GM18508 (cell line): ENCODE results near the gene TUT4.

Experiments
- ATAC-seq: cut with Tn5 transposase; IDR thresholded peaks from one replicate; pipeline ENCODE4 v1.9.1; 2021; ENCODE audit warnings: moderate number of reproducible peaks; ENCODE audit not compliant: insufficient read depth, unreplicated experiment

The TUT4 gene

DNA sequence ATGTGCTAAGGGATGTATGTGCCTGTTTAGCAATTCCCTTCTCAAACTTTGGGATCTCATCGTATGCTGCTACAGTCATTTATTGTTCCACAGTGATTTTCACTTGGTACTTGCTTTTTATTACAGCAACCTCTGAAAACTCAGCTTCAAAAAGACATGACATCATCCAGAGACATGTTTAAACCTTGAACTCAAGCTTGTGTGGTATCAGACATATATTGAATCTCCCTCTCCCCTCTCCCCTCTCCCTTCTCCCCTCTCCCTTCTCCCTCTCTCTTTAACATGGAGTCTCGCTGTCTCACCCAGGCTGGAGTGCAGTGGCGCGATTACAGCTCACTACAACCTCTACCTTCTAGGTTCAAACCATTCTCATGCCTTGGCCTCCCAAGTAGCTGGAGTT, 19.5 kb upstream of the TUT4 start:
- no peak for ATAC-seq

DNA sequence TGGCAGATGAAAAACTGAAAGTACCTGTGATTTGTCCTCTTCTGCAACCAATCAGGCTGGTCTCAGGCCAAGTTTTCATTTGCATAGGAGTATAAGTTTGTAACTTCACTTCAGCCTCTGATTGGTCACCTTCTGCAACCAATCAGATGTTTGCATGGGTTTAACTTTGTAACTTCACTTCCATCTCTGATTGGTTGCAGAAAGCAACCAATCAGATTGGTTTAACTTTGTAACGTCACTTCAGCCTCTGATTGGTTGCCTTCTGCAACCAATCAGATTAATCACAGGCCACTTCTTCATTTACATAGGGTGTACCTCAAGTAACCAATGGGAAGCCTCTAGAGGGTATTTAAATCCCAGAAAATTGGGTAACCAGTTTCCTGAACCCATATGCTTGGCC, 18.9 kb upstream of the TUT4 start:
- no peak for ATAC-seq

DNA sequence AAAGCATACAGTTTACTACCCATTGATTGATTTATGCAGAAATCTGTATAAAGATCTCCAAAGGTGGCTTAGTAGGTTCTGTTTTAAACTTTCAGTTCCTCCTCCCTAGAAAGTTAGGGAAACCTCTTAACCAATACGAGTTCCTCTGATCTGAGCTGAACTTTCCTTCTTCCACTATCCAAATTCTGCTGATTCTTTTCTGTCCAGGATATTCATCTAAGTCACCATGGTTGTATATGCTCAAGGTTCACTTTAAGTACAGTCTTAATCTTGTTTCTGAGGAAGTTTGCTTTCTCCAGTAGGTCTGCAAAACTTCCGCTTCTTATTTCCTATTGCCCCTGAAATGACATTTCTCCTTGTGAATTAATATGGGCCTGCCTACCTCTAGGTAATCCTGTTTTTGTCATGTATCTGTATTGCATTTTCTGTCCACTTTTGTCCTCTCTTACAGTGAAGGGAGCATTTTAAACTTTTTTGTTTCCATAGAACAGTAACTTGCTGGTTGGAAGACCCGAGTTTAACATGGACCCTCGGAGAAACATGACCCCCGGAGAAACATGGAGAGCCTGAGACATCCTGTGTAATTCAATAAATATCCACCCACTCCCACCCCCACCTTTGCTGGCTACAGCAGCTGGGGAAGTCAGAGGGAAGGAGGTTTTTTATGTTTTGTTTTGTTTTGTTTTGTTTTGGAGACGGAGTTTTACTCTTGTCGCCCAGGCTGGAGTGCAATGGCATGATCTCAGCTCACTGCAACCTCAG, 16.7 kb upstream of the TUT4 start:
- ATAC-seq = no peak

DNA sequence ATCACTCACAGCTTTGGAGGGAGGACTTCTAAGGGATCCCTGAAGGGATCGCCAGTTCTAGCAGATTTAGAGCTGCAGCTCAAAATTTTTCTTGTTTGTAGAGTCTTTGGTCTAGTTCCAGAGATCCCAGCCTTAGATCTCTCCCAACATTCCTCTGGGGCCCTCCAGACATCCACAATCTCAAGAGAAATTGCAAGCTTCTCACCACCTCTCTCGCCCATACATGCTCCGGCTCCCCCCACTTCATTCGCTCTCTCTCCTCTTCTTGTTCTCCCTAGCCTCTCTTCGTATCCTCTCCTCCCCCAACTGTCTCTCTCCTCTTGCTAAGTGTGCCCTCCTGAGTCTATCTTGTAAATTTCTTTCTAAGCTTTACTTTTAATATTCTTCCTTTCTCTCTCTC, 15.1 kb upstream of the TUT4 start:
- ATAC-seq = no peak

DNA sequence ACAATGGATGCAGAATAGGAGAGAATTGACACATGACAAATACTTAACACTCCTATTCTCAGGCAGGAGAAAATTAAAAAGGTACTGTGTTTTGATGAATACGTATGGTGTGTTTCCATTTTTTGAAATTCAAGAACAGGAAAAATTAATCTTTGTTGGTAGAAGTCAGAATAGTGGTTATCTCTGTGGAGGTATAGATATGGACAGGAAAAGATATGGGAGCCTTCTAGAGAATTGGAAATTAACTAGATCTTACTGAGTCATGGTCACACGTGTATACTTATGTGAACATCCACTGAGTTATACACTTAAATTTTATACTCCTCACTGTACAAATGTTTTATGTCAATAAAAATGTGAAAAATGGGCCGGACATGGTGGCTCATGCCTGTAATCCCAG, 9.9 kb upstream of the TUT4 start:
- ATAC-seq = no peak

DNA sequence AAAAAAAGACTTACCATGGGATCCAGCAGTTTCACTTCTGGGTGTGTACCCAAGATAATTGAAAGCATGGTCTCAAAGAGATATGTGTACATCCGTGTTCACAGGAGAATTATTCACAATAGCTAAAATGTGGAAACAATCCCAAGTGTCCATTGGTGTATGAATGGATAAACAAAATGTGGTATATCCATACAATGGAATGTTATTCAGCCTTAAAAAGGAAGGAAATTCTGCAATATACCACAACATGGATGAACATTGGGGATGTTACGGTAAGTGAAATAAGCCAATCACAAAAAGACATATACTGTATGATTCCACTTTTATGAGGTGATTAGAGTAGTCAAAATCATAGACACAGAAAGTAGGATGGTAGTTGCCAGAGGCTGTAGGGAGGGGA, 7.0 kb upstream of the TUT4 start:
- ATAC-seq = no peak

DNA sequence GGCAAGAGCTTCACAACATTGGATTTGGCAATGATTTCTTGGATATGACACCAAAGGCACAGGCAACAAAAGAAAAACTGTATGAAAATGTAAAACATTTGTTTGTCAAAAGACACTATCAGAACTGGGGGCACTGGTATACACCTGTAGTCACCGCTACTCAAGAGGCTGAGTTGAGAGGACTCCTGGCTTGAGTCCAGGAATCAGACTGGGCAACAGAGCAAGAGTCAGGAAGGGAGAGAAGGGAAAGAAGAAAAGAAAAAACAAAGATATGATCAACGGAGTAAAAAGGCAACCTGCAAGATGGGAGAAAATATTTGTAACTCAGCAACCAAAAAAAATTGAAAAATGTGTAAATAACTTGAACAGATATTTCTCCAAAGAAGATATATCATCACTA, 6.0 kb upstream of the TUT4 start:
- ATAC-seq = no peak

DNA sequence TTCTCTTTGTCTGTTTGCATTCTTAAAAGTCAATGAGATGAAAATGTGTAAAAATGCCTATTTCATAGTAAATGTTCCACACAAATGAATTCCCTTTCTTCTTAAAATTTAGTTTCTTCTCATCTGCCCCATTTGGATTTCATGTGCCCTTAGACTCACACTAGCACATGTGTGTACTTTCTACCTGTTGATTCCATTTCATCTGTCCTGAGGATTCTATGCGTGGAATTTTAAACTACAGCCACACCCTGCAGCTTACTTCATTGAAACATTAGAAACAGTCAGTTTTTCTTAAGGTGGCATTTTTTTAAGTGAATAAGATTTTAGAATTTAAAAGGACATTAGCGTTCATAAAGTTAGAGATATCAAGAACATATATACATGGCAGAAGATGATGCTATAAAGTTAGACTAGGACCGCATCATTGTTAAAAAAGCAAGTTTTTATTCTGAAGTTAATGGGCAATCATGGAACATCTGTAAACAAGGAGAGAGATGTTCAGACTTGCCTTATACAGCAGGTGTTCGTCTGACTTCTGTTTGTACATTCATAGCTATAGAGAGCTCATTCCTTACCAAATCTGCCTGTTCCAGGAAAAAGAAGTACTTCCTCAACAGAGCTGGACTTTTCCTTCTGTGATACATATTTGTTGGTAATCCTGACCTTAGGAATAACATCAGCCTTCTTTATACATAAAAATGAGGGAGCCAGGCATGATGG, 3.9 kb upstream of the TUT4 start:
- ATAC-seq = no peak

DNA sequence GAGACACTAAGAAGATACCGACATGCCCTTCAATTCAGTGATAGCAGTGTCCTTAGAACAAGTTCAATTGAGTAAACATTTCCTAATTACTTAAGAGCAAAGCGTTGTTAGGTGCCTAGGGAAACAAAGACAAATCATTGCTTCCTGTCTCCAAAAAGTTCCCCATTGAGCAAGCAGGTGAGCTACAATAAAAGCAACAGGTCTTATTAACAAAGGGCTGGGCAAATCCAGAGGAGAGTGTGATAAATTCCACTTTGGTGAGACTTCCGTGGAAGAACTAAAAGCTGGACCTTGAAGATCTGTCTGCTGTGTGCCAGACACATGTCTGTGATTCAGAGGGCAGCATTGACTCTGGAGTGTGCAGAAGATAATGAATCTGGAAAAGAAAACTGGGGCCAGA, 1.9 kb upstream of the TUT4 start:
- ATAC-seq = no peak

DNA sequence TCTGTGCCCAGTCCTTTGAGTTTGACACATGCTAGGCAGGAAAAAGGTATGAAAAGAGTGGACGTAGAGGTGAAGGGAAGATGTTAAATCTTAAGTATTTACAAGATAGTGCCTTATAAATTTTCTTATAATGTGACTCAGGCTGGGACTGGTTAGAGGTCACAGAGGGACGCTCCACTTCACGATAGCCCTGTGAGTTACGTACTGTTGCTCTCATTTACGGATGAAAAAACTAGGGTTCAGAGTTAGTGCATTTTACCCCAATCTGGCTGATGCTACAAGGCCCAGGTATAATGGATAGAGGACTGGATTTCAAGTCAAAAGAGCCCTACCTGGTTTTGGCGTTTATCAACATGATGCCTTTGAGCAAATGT, 1.4 kb upstream of the TUT4 start:
- ATAC-seq = no peak

DNA sequence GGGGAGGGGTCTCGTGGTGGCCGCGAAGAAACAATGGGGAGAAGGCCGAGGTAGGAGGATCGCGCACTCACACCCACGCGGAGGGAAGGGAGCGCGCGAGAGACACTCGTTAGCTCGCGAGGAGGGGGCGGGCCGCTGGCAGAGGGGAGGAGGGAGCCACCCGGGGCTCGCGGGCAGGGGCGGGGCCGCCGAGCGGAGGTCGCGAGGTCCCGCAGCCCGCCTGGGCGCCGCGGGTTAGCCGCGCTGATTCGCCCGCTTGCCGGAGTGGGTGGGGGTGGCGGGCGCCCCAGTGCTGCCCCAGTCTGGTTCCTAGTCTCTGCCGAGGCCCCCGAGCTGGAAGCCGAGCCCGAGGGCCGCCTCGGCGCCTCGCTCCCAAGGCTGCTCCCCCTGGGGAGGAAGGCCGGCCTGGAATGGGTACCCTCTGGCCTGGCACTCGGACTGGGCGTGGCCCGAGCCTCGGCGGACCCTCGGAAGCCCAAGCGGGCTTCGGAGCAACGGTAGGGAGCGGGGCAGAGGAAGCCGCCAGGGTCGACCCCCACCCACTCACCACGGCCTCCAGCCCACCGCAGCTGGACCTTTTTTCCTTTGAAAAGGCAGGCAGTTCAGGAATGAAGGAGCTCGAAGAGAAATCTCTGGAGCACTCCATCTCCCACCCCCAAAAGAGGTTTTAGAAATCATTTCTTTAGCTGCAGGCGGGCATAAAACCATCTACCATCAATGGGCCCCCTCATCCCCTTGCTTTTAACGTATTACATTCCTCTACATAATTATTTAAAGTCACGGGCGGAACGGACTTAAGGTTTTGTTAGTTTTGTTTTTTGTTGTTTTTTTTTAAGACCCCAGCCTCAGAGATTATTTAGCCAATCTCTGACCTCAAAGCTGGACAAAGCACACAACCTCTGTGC, 722 bp upstream of the TUT4 start:
- ATAC-seq = no peak

DNA sequence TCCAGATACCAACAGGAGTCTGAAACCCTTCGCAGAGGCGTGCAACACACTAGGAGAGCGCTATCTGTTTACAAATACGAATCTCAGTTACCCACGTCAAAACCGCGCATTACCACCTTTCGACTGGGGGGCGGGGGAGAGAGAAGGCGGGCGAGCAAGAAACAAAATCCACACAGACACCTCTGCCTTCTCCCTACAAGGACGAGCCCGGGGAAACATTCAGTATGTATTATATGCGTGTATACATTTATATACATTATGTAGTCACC, 722 bp downstream of the TUT4 start:
- ATAC-seq = no peak

DNA sequence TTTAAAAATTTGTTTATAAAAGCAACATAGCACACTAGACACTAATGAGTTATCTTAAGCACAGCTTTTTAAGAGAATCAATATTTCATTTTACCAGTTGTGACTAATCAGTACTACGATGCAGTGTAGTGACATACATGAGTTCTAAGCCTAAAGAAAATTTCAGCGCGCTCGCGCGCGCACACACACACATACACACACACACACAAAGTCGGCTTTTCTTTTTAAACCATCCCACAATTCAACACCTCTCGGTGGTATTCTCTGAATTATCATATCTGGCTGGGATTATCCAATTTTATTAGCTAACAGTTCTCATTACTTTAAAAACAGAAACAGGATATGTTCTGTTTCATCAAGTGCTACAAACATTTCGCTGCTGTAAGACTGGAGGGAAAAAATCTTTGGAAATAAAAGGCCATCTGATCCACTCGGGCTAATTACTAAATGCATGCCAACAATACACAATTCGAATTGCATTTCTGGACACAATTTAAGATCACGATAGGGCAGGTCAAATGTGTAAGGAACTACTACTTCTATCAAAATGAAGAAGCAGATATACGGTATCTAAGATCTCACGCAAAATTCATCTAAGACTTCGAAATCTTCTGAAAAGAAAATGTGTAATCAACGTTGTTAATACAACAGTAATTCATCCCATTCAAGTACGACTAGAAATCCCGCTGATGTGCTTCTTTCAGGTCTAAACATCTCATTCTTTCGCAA, 1.2 kb downstream of the TUT4 start:
- ATAC-seq = no peak

DNA sequence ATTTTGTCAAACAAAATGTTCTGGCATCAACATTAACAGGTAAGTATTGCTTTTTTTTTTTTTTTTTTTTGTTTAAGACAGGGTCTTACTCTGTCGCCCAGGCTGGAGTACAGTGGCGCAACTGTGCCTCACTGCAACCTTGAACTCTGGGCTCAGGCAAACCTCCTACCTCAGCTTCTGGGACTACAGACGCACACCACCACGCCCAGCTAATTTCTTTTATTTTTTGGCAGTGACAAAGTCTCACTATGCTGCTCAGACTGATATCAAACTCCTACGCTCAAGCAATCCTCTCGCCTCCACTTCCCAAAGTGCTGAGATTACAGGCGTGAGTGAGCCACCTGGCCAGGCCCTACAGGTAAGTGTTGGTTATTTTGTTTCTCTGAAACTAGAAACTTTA, 2.4 kb downstream of the TUT4 start:
- ATAC-seq = no peak

DNA sequence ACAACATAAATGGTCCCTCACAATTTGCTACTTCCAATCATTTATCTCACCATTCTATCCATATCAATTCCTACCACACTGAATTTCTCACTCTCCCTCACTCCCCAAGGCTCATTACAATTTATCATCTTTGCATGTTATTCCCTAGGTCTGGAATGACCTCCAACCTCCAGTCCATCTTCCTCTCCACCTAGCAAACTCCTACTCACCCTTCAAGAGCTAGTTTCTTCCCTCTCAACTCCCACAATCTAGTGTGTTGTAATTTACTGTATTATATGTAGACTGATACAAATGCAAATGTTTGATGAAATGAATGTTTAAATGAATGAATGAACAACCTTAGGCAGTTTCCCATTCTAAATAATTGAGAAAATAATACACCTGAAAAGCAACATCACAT, 3.6 kb downstream of the TUT4 start:
- no peak for ATAC-seq

DNA sequence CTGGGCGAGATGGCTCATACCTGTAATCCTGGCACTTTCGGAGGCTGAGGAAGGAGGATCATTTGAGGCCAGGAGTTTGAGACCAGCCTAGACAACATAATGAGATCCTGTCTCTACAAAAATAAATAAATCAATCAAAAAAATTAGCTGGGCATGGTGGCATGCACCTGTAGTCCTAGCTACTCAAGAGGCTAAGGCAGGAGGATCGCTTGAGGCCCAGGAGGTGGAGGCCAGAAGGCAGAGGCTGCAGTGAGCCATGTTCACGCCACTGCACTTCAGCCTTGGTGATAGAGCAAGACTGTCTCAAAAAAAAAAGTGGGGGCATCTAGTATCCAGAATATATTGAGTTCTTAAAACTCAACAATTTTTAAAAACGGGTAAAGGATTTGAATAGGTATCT, 6.0 kb downstream of the TUT4 start:
- ATAC-seq = no peak

DNA sequence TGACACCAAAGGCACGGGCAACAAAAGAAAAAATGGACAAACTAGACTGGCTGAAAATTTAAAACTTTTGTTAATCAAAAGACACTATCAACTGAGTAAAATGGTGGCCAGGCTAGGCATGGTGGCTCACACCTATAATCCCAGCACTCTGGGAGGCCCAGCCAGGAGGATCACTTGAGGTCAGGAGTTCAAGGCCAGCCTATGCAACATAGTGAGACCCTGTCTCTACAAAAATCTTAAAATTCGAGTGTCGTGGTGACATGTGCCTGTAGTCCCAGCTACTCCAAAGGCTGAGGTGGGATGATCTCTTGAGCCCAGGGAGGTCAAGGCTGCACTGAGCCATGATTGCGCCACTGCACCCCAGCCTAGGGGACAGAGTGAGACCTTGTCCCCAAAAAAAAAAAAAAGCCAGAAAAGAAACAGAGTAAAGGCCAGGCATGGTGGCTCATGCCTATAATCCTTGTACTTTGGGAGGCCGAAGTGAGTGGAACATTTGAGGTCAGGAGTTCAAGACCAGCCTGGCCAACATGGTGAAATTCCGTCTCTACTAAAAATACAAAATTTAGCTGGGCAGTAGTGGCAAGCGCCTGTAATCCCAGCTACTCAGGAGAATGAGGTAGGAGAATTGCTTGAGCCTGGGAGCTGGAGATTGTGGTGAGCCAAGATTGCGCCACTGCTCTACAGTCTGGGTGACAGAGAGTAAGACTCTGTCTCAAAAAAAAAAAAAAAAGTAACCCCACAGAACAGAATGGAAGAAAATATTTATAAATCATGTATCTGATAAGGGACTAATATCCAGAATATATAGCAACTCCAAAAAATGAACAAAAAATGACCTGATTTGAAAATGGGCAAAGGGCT, 8.0 kb downstream of the TUT4 start:
- ATAC-seq = no peak

DNA sequence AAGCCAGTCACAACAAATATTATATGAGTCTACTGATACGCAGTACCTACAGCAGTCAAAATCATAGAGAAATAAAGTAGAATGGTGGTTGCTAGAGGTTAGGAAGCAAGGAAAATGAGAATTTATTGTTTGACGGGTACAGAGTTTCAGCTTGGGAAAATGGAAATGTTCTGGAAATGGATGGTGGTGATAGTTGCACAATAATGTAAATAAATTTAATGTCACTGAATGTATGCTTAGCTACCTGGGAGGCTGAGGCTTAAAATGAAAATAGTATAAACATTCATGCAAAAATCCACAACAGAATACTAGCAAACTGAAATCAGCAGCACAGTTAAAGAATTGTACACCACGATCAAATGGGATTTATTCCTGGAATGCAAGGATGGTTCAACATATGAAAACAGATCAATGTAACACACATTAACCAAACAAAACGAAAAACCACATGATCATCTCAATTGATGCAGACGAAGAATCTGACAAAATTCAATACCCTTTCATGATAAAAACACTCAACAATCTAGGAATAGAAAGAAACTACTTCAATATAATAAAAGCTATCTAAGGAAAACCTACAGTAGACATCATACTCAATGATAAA, 10.7 kb downstream of the TUT4 start:
- no peak for ATAC-seq

DNA sequence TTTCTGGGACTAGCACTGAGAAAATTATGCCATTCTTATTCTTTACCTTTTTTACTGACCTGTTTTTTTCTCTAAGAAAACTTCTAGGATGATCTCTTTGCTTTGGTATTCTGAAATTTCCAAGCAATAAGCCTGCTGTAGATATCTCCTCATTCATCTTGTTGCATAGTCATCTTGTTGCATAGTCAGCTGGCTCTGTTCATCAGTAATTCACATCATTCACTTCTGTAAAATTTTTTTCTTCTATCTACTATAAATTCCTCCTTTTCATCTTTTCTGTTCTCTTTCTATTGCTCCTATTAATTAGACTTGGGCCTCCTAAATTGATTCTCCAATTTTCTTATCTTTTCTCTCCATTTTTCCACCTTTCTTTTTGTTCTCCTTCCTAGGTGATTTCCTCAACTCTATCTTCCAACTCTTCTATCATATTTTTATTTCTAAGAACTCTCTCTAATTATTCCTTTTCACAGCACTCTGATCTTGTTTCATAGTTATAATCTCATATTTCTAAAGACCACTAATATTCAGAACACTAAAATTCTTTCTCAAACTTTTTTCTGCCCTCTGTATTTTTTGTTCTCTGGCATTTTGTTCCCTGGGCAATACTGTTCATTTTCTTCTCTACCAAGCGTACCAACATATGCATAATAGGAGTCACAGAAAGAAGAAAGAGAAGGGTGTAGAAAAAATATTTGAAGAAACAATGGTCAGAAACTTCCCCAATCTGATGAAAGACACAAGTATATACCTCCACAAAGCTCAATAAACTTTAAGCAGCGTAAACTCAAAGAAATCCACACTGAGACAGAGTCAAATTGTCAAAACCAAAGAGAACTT, 17.7 kb downstream of the TUT4 start:
- ATAC-seq = no peak
